ENCODE data around the gene TH. TPM values are rescaled to one million over a fixed set of nuclear protein-coding genes. Genes with fewer than 3 reads are reported as not detected.

Gene TH
- total RNA-seq, 1 experiment from 2014 or later, result not detected

GRCh38 chr11:2193099-2193887, 21.7 kb upstream of the TH start:
- no peaks in the 10 kb centered on the region for H3K9me3 Mint-ChIP-seq (ENCODE audit: unreplicated experiment)
- no peaks in the 10 kb centered on the region for H3K27me3 ChIP-seq (replicated peaks; ENCODE audit: control insufficient read depth, insufficient read depth, low read length)
- no peaks in the 10 kb centered on the region for H3K9me3 ChIP-seq
- POLR2A ChIA-PET, result no interaction called here
- DNase-seq, result no peak
- BruUV-seq (replicated peaks), result no TSS peak
- CTCF ChIA-PET, result interaction anchor here (1.0 to 3.1 kb wide), 6 partner anchors 13 to 107 kb away, joined by 3 to 18 read pairs (median 5); partner anchors contain the start of gene ASCL2
- intact Hi-C loops (cut with micrococcal nuclease; ENCODE audit: unreplicated experiment), result no loop called here
- H3K27ac Mint-ChIP-seq (ENCODE audit: unreplicated experiment), result no peak overlapping the region
- no peak overlapping the region for H3K4me3 Mint-ChIP-seq (ENCODE audit: unreplicated experiment)
- H3K27me3 Mint-ChIP-seq (ENCODE audit: insufficient read depth, unreplicated experiment), result peaks cover 7% of the 10 kb centered on the region
- H3K4me3 ChIP-seq (ENCODE audit: low read depth, low read length), result no peak overlapping the region
- H3K36me3 ChIP-seq (ENCODE audit: control insufficient read depth, insufficient read depth, low read length), result no peaks in the 10 kb centered on the region
- H3K36me3 Mint-ChIP-seq (ENCODE audit: insufficient read depth, unreplicated experiment), result peaks cover 18% of the 10 kb centered on the region
- H3K4me1 Mint-ChIP-seq (ENCODE audit: low read depth, unreplicated experiment), result peaks cover 20% of the 10 kb centered on the region
- no peak for TF ChIP-seq CTCF (IDR thresholded peaks at IDR 0.05; ENCODE audit: insufficient read depth in 1 of 2, low read depth in 1 of 2, low read length in 1 of 2, severe bottlenecking in 1 of 2, unreplicated experiment in 1 of 2)
- H3K4me1 ChIP-seq, result peaks cover 19% of the 10 kb centered on the region

- DNase-seq, result no peak
- no peak overlapping the region for H3K4me3 ChIP-seq (ENCODE audit: low read depth, low read length)
- TF ChIP-seq CTCF (IDR thresholded peaks at IDR 0.05; ENCODE audit: insufficient read depth in 1 of 2, low read depth in 1 of 2, low read length in 1 of 2, severe bottlenecking in 1 of 2, unreplicated experiment in 1 of 2), result no peak
- POLR2A ChIA-PET, result no interaction called here
- intact Hi-C loops (cut with micrococcal nuclease; ENCODE audit: unreplicated experiment), result no loop called here
- CTCF ChIA-PET, result interaction anchor here (0.6 to 1.6 kb wide), 6 partner anchors 24 to 149 kb away, joined by 3 to 6 read pairs (median 4); partner anchors contain the start of gene ASCL2
- no peaks in the 10 kb centered on the region for H3K36me3 ChIP-seq (ENCODE audit: control insufficient read depth, insufficient read depth, low read length)
- peaks cover 10% of the 10 kb centered on the region for H3K4me1 ChIP-seq
- no peaks in the 10 kb centered on the region for H3K27me3 ChIP-seq (replicated peaks; ENCODE audit: control insufficient read depth, insufficient read depth, low read length)
- no peaks in the 10 kb centered on the region for H3K9me3 ChIP-seq
- no peaks in the 10 kb centered on the region for H3K9me3 Mint-ChIP-seq (ENCODE audit: unreplicated experiment)
- H3K4me1 Mint-ChIP-seq (ENCODE audit: low read depth, unreplicated experiment), result peaks cover 15% of the 10 kb centered on the region
- H3K4me3 Mint-ChIP-seq (ENCODE audit: unreplicated experiment), result no peak overlapping the region
- peaks cover 18% of the 10 kb centered on the region for H3K36me3 Mint-ChIP-seq (ENCODE audit: insufficient read depth, unreplicated experiment)
- peaks cover 7% of the 10 kb centered on the region for H3K27me3 Mint-ChIP-seq (ENCODE audit: insufficient read depth, unreplicated experiment)
- no peak overlapping the region for H3K27ac Mint-ChIP-seq (ENCODE audit: unreplicated experiment)
- BruUV-seq (replicated peaks), result no TSS peak
Observed at GRCh38 chr11:2192435-2192834, 20.8 kb upstream of the TH start.

GRCh38 chr11:2191883-2192282, 20.3 kb upstream of the TH start:
- DNase-seq, result no peak
- intact Hi-C loops (cut with micrococcal nuclease; ENCODE audit: unreplicated experiment), result no loop called here
- no peak overlapping the region for H3K4me3 Mint-ChIP-seq (ENCODE audit: unreplicated experiment)
- peaks cover 10% of the 10 kb centered on the region for H3K4me1 Mint-ChIP-seq (ENCODE audit: low read depth, unreplicated experiment)
- peaks cover 13% of the 10 kb centered on the region for H3K36me3 Mint-ChIP-seq (ENCODE audit: insufficient read depth, unreplicated experiment)
- ChIA-PET POLR2A (interaction anchor here (0.5 kb wide), 1 partner anchor 77 kb away, joined by 3 read pairs; no protein-coding TSS in a partner anchor), CTCF (interaction anchor here (0.6 to 1.2 kb wide), 2 partner anchors 54 to 107 kb away, joined by 5 to 6 read pairs; no protein-coding TSS in a partner anchor)
- H3K9me3 Mint-ChIP-seq (ENCODE audit: unreplicated experiment), result no peaks in the 10 kb centered on the region
- Histone ChIP-seq H3K27me3 (replicated peaks; ENCODE audit: control insufficient read depth, insufficient read depth, low read length) (no peaks in the 10 kb centered on the region), H3K4me1 (peaks cover 5% of the 10 kb centered on the region; the same call in 1 of the 2 replicates), H3K4me3 (ENCODE audit: low read depth, low read length) (no peak overlapping the region), H3K9me3 (no peaks in the 10 kb centered on the region), H3K36me3 (ENCODE audit: control insufficient read depth, insufficient read depth, low read length) (no peaks in the 10 kb centered on the region)
- BruUV-seq (replicated peaks), result no TSS peak
- no peak overlapping the region for H3K27ac Mint-ChIP-seq (ENCODE audit: unreplicated experiment)
- peaks cover 4% of the 10 kb centered on the region for H3K27me3 Mint-ChIP-seq (ENCODE audit: insufficient read depth, unreplicated experiment)
- no peak for TF ChIP-seq CTCF (IDR thresholded peaks at IDR 0.05; ENCODE audit: insufficient read depth in 1 of 2, low read depth in 1 of 2, low read length in 1 of 2, severe bottlenecking in 1 of 2, unreplicated experiment in 1 of 2)
